H1 (cell line): ENCODE measurements around the gene SETD1B. TPM values are rescaled to one million over a fixed set of nuclear protein-coding genes. Genes with fewer than 3 reads are reported as not detected.

Source experiments
- CTCF ChIA-PET: fragments of 300-600 bp; sonication (Branson Sonifier 250); formaldehyde crosslinking; loops from one replicate; lab custom pipeline; 2021; ENCODE audit not compliant: partially characterized antibody; lab: Charles Lee
- POLR2A ChIA-PET: fragments of 300-600 bp; sonication (Branson Sonifier 250); formaldehyde crosslinking; loops from one replicate; lab custom pipeline; 2021; ENCODE audit warnings: inconsistent platforms; ENCODE audit not compliant: partially characterized antibody; lab: Charles Lee
- DNase-seq, 2 experiments: peaks; one replicate each; pipeline versions ENCODE4 v3.0.0 to v3.0.0-alpha.2; 2010 to 2022; ENCODE audit warnings: low spot score in 2 of 2, low read depth in 1 of 2, mixed read lengths in 1 of 2
- FAIRE-seq: peaks from 2 replicates; lab custom pipeline; 2011; peaks lifted over from hg19 to GRCh38; lab: Jason Lieb, UNC
- H2AFZ ChIP-seq: 2 replicates; pipeline ENCODE4 v1.8.1; 2012; ENCODE audit warnings: low read length, inconsistent platforms
- H2AK5ac ChIP-seq: 2 replicates; pipeline ENCODE4 v1.6.1; 2013; ENCODE audit warnings: low read depth, low read length
- H2BK120ac ChIP-seq: replicated peaks from 2 replicates; pipeline ENCODE3; 2013; ENCODE audit warnings: low read depth, low read length, inconsistent platforms
- H2BK12ac ChIP-seq: 2 replicates; pipeline ENCODE4 v1.6.1; 2013; ENCODE audit warnings: low read depth, low read length
- H2BK15ac ChIP-seq: 2 replicates; pipeline ENCODE4 v1.6.1; 2013; ENCODE audit warnings: low read length
- H2BK20ac ChIP-seq: 2 replicates; pipeline ENCODE4 v1.6.1; 2013; ENCODE audit warnings: low read length
- H2BK5ac ChIP-seq: 2 replicates; pipeline ENCODE4 v1.6.1; 2013; ENCODE audit warnings: low read depth, low read length
- H3K14ac ChIP-seq: 2 replicates; pipeline ENCODE4 v1.6.1; 2013; ENCODE audit warnings: inconsistent platforms; ENCODE audit not compliant: insufficient read length
- H3K18ac ChIP-seq: 2 replicates; pipeline ENCODE4 v1.6.1; 2013; ENCODE audit warnings: low read length; ENCODE audit errors: extremely low read depth
- H3K23ac ChIP-seq: 2 replicates; pipeline ENCODE4 v1.6.1; 2013; ENCODE audit warnings: inconsistent platforms; ENCODE audit not compliant: insufficient read length
- H3K23me2 ChIP-seq: 2 replicates; pipeline ENCODE4 v1.6.1; 2013; ENCODE audit warnings: low read depth, low read length
- H3K27ac ChIP-seq: 2 replicates; pipeline ENCODE4 v1.6.1; 2011; ENCODE audit warnings: low read depth, low read length, inconsistent platforms
- H3K27me3 ChIP-seq, 4 experiments: replicated peaks in 1 of 4; 1 replicate in 1 of 4; 2 replicates in 3 of 4; pipeline versions ENCODE4 v1.6.1 to v1.8.1; 2011 to 2013; ENCODE audit warnings: low read length in 3 of 4, mild to moderate bottlenecking in 3 of 4, inconsistent platforms in 2 of 4, mixed read lengths in 2 of 4, moderate library complexity in 1 of 4; ENCODE audit not compliant: control insufficient read depth in 3 of 4, insufficient read depth in 3 of 4; ENCODE audit errors: extremely low read depth in 1 of 4
- H3K36me3 ChIP-seq, 4 experiments: 2 replicates each; pipeline versions ENCODE4 v1.6.1 to v1.8.1; 2011 to 2013; ENCODE audit warnings: mild to moderate bottlenecking in 4 of 4, low read length in 3 of 4, moderate library complexity in 2 of 4, control low read depth in 1 of 4, inconsistent platforms in 1 of 4; ENCODE audit not compliant: insufficient read depth in 4 of 4, control insufficient read depth in 2 of 4
- H3K4ac ChIP-seq: replicated peaks from 2 replicates; pipeline ENCODE3; 2013; ENCODE audit warnings: low read length, low read depth, mixed read lengths, inconsistent platforms; ENCODE audit not compliant: insufficient read length
- H3K4me1 ChIP-seq, 4 experiments: replicated peaks in 1 of 4; 1 replicate in 1 of 4; 2 replicates in 3 of 4; pipeline versions ENCODE4 v1.6.1 to v1.8.1; 2011 to 2013; ENCODE audit warnings: low read length in 3 of 4, inconsistent platforms in 2 of 4, mixed read lengths in 1 of 4; ENCODE audit not compliant: insufficient read depth in 4 of 4, control insufficient read depth in 3 of 4
- H3K4me2 ChIP-seq, 2 experiments: 2 replicates each; pipeline versions ENCODE4 v1.6.1 to v1.8.1; 2011 to 2013; ENCODE audit warnings: low read depth in 2 of 2, low read length in 2 of 2, control low read depth in 1 of 2, inconsistent platforms in 1 of 2, mild to moderate bottlenecking in 1 of 2; ENCODE audit not compliant: insufficient read depth in 1 of 2
- H3K4me3 ChIP-seq, 4 experiments: fragments of 200-600, 300-600 bp in 1 of 4; sonication (generic), shearing (Covaris generic), sonication (Bioruptor Twin) in 1 of 4; 2 replicates each; pipeline versions ENCODE4 v1.5.1 to v1.8.1; 2011 to 2016; ENCODE audit warnings: low read length in 4 of 4, low read depth in 3 of 4, control low read depth in 2 of 4, inconsistent platforms in 2 of 4, mild to moderate bottlenecking in 2 of 4, mixed read lengths in 1 of 4, moderate library complexity in 1 of 4; ENCODE audit not compliant: insufficient read depth in 2 of 4; ENCODE audit errors: extremely low read depth in 1 of 4
- H3K56ac ChIP-seq: replicated peaks from 2 replicates; pipeline ENCODE3; 2013; ENCODE audit warnings: low read depth, mild to moderate bottlenecking, mixed read lengths, low read length, inconsistent platforms; ENCODE audit not compliant: insufficient read length
- H3K79me1 ChIP-seq: 2 replicates; pipeline ENCODE4 v1.6.1; 2013; ENCODE audit warnings: low read depth, low read length, control low read depth
- H3K79me2 ChIP-seq, 2 experiments: 2 replicates each; pipeline versions ENCODE4 v1.6.1 to v1.8.1; 2012 to 2013; ENCODE audit warnings: low read length in 2 of 2, mild to moderate bottlenecking in 2 of 2, inconsistent platforms in 1 of 2; ENCODE audit not compliant: insufficient read depth in 2 of 2, control insufficient read depth in 1 of 2
- H3K9ac ChIP-seq, 4 experiments: replicated peaks in 1 of 4; 1 replicate in 1 of 4; 2 replicates in 3 of 4; pipeline versions ENCODE4 v1.6.1 to v1.8.1; 2011 to 2013; ENCODE audit warnings: low read depth in 3 of 4, low read length in 3 of 4, control low read depth in 2 of 4, mild to moderate bottlenecking in 2 of 4, moderate library complexity in 2 of 4, inconsistent platforms in 1 of 4; ENCODE audit errors: extremely low read depth in 1 of 4
- H3K9me3 ChIP-seq, 2 experiments: 2 replicates each; pipeline versions ENCODE4 v1.6.1 to v1.8.1; 2012 to 2013; ENCODE audit warnings: mild to moderate bottlenecking in 2 of 2, moderate library complexity in 2 of 2, control low read depth in 1 of 2, inconsistent platforms in 1 of 2, low read depth in 1 of 2, low read length in 1 of 2, mixed read lengths in 1 of 2; ENCODE audit not compliant: insufficient read depth in 2 of 2
- H4K20me1 ChIP-seq, 2 experiments: replicated peaks in 1 of 2; 2 replicates each; pipeline versions ENCODE3 to v1.8.1; 2011 to 2013; ENCODE audit warnings: inconsistent platforms in 2 of 2, low read length in 2 of 2, mild to moderate bottlenecking in 1 of 2; ENCODE audit not compliant: insufficient read depth in 2 of 2, control insufficient read depth in 1 of 2
- H4K5ac ChIP-seq: 2 replicates; pipeline ENCODE4 v1.6.1; 2013; ENCODE audit warnings: low read length, low read depth, mixed read lengths, inconsistent platforms; ENCODE audit not compliant: insufficient read length
- H4K8ac ChIP-seq: 2 replicates; pipeline ENCODE4 v1.8.0; 2013; ENCODE audit warnings: mild to moderate bottlenecking, moderate library complexity, low read length, inconsistent platforms; ENCODE audit not compliant: insufficient read depth; ENCODE audit errors: extremely low read depth
- H4K91ac ChIP-seq: replicated peaks from 2 replicates; pipeline ENCODE3; 2013; ENCODE audit warnings: low read length, mixed read lengths, inconsistent platforms; ENCODE audit not compliant: insufficient read length
- RNF2 ChIP-seq: fragments of 200-900, 300-1000 bp; sonication (generic); IDR thresholded peaks from 2 replicates; pipeline ENCODE4 v1.7.1; 2016; ENCODE audit warnings: borderline replicate concordance, low read depth, mild to moderate bottlenecking, antibody characterized with exemption, low read length; ENCODE audit not compliant: poor library complexity, severe bottlenecking; ENCODE audit errors: missing control alignments
- ZNF274 ChIP-seq: IDR thresholded peaks from 2 replicates; pipeline ENCODE4 v1.7.0; 2012; ENCODE audit warnings: low read length, borderline replicate concordance; ENCODE audit errors: extremely low read depth
- WGBS, 2 experiments: shearing (Covaris generic) in 1 of 2; methylation state at CpG; one replicate each; pipeline versions ENCODE4 v1.1.6 to v1.1.7; 2013 to 2015; ENCODE audit warnings: low lambda C conversion rate in 2 of 2, mixed read lengths in 2 of 2, inconsistent platforms in 1 of 2, low coverage in 1 of 2, missing lambda C conversion rate in 1 of 2; ENCODE audit not compliant: insufficient replicate concordance in 2 of 2, insufficient coverage in 1 of 2, insufficient read length in 1 of 2; ENCODE audit errors: extremely low coverage in 1 of 2, missing lambda C conversion rate in 1 of 2; 5-methylcytosine and 5-hydroxymethylcytosine counted together
- polyA plus RNA-seq, 7 experiments: library from polyadenylated mRNA; depleted of rRNA in 3 of 7; stranded (reverse) in 5 of 7; unstranded in 2 of 7; fragments of >200 nt in 5 of 7; fragments of 200-250 nt in 2 of 7; gene quantifications; 1 replicate in 5 of 7; 2 replicates in 1 of 7; 4 replicates in 1 of 7; pipeline versions ENCODE4 v1.2.1 to v1.2.3, GENCODE V29; 2011 to 2013; ENCODE audit warnings: missing spikeins in 2 of 7, mixed read lengths in 2 of 7
- total RNA-seq: library from RNA; stranded (reverse); fragmentation: NEBNext Ultra II Directional; extraction: Animal tissue kit (Norgen Biotek cat#: 25700); gene quantifications from 2 replicates; pipeline ENCODE4 v1.2.1, GENCODE V29; 2021
- TF ChIP-seq, protein P1 (sequence below): IDR thresholded peaks from 2 replicates; pipeline ENCODE4 v1.6.1; 2012; ENCODE audit warnings: inconsistent platforms

SETD1B gene
- total and polyA plus RNA-seq, 2 of the 8 experiments (the other 6 are each of a cell fraction or from before 2014, with no cell fraction given), result 1.3 to 17.7 TPM

GRCh38 chr12:121873216-121873569, 69.4 kb downstream of the SETD1B start:
- H2AK5ac ChIP-seq, result no peak overlapping the region
- H3K56ac ChIP-seq, result no peak overlapping the region
- H3K23me2 ChIP-seq, result no peaks in the 10 kb centered on the region
- no peak overlapping the region for H2BK12ac ChIP-seq
- no peak overlapping the region for H3K18ac ChIP-seq
- CTCF ChIA-PET, result interaction anchor here (0.6 to 2.6 kb wide), 4 partner anchors 10 to 1674 kb away, joined by 3 to 11 read pairs (median 6); partner anchors contain the start of gene PSMD9
- H3K4me3 ChIP-seq, result no peak overlapping the region
- H3K27ac ChIP-seq, result no peak overlapping the region
- no peak overlapping the region for H2BK15ac ChIP-seq
- H3K79me2 ChIP-seq, result no peaks in the 10 kb centered on the region
- H3K23ac ChIP-seq, result no peak overlapping the region
- H3K4ac ChIP-seq, result no peak overlapping the region
- FAIRE-seq, result no peak
- no peak for DNase-seq
- H3K4me1 ChIP-seq, result no peaks in the 10 kb centered on the region
- no peaks in the 10 kb centered on the region for H3K9me3 ChIP-seq
- H4K8ac ChIP-seq, result no peak overlapping the region
- no peak overlapping the region for H4K91ac ChIP-seq
- no peaks in the 10 kb centered on the region for H3K36me3 ChIP-seq
- H3K79me1 ChIP-seq, result no peaks in the 10 kb centered on the region
- H4K20me1 ChIP-seq, result no peaks in the 10 kb centered on the region
- POLR2A ChIA-PET, result interaction anchor here (1.1 to 1.6 kb wide), 2 partner anchors 70 to 75 kb away, joined by 4 read pairs; no protein-coding TSS in a partner anchor
- H3K27me3 ChIP-seq, result no peaks in the 10 kb centered on the region
- 92% methylated on average over 6 of the region's 6 CpGs; no CpG with 5 or more reads in 1 of the 2 experiments for WGBS, 2 experiments
- H2BK120ac ChIP-seq, result no peak overlapping the region
- no peak overlapping the region for H3K4me2 ChIP-seq
- no peak overlapping the region for H2BK5ac ChIP-seq
- H4K5ac ChIP-seq, result no peak overlapping the region
- no peak overlapping the region for H3K9ac ChIP-seq
- no peak overlapping the region for H3K14ac ChIP-seq
- no peak overlapping the region for H2BK20ac ChIP-seq
- no peak overlapping the region for H2AFZ ChIP-seq
- TF ChIP-seq ZNF274 (no peak), RNF2 (no peak)
- TF ChIP-seq, protein P1, sequence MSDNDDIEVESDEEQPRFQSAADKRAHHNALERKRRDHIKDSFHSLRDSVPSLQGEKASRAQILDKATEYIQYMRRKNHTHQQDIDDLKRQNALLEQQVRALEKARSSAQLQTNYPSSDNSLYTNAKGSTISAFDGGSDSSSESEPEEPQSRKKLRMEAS, result no peak
